Measurements from ENCODE around the gene MEIS1.

Gene MEIS1

GRCh38 chr2:66512626-66513025 lies 77.7 kb downstream of the MEIS1 start:
- no peak for DNase-seq

- no peak for DNase-seq
Measured at GRCh38 chr2:66515743-66516142, 80.8 kb downstream of the MEIS1 start.

GRCh38 chr2:66516499-66516898 lies 81.6 kb downstream of the MEIS1 start:
- DNase-seq = no peak

GRCh38 chr2:66517772-66518171 lies 82.8 kb downstream of the MEIS1 start:
- DNase-seq = no peak

GRCh38 chr2:66519264-66519843 lies 84.4 kb downstream of the MEIS1 start:
- no peak for DNase-seq

- DNase-seq = no peak
Measured at GRCh38 chr2:66521291-66521922, 86.5 kb downstream of the MEIS1 start.

GRCh38 chr2:66522611-66523376 lies 87.9 kb downstream of the MEIS1 start:
- no peak for DNase-seq

GRCh38 chr2:66523377-66523969 lies 88.5 kb downstream of the MEIS1 start:
- DNase-seq = no peak

- DNase-seq = no peak
Measured at GRCh38 chr2:66523990-66524389, 89.1 kb downstream of the MEIS1 start.

GRCh38 chr2:66525606-66526005 lies 90.7 kb downstream of the MEIS1 start:
- DNase-seq = no peak

- no peak for DNase-seq
Measured at GRCh38 chr2:66526180-66526579, 91.3 kb downstream of the MEIS1 start.

- DNase-seq = no peak
Measured at GRCh38 chr2:66528974-66529724, 94.2 kb downstream of the MEIS1 start.

- no peak for DNase-seq
Measured at GRCh38 chr2:66530651-66531050, 95.7 kb downstream of the MEIS1 start.

- no peak for DNase-seq
Measured at GRCh38 chr2:66531155-66531554, 96.2 kb downstream of the MEIS1 start.

GRCh38 chr2:66531567-66531966 lies 96.6 kb downstream of the MEIS1 start:
- DNase-seq = no peak

- no peak for DNase-seq
Measured at GRCh38 chr2:66532972-66533868, 98.3 kb downstream of the MEIS1 start.

- DNase-seq = no peak
Measured at GRCh38 chr2:66534461-66534860, 99.5 kb downstream of the MEIS1 start.

GRCh38 chr2:66535574-66536289 lies 100.8 kb downstream of the MEIS1 start:
- no peak for DNase-seq

GRCh38 chr2:66536290-66536673 lies 101.4 kb downstream of the MEIS1 start:
- no peak for DNase-seq

- DNase-seq = no peak
Measured at GRCh38 chr2:66536997-66537396, 102.1 kb downstream of the MEIS1 start.

GRCh38 chr2:66538291-66538690 lies 103.4 kb downstream of the MEIS1 start:
- no peak for DNase-seq

All from inflammatory macrophage (primary cell).